Gastrocnemius medialis (tissue), 4 donors: ENCODE data around the gene PELO.

Experiments used
- POLR2A ChIP-seq, 2 donors: fragments of 450-650 bp; IDR thresholded peaks; one replicate each; pipeline ENCODE4 v1.6.1; 2017; ENCODE audit warnings: antibody characterized with exemption in 2 of 2, mild to moderate bottlenecking in 2 of 2, moderate library complexity in 2 of 2
- TF ChIP-seq, protein P1 (sequence below), 5 experiments: fragments of 450-650 bp in 3 of 5; fragments of 200-600 bp in 2 of 5; sonication (generic) in 2 of 5; IDR thresholded peaks in 4 of 5; conservative IDR thresholded peaks in 1 of 5; 1 replicate in 4 of 5; 2 replicates in 1 of 5; pipeline ENCODE4 v1.5.1; 2016 to 2019; ENCODE audit warnings: antibody characterized with exemption in 5 of 5, mild to moderate bottlenecking in 3 of 5, moderate library complexity in 3 of 5

DNA sequence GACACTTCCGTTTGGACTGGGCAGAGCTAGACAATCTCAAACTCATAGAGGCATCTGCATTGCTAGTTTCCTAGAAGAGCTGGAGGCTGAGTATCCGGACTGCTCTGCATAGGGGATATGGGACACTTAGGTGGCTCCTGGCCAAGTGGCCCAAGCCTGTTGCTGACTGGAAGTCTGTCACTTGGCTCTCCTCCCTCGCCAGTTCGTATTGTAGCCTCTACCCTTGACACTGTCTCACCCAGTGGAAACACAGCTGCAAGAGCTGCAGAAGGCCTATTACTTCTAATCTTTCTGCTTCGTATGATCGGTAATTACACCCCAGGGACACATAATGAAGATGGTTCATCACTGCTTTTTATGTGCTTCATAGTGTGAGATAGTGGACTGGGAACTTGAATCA, 34.7 kb downstream of the PELO start:
- TF ChIP-seq, protein P1, sequence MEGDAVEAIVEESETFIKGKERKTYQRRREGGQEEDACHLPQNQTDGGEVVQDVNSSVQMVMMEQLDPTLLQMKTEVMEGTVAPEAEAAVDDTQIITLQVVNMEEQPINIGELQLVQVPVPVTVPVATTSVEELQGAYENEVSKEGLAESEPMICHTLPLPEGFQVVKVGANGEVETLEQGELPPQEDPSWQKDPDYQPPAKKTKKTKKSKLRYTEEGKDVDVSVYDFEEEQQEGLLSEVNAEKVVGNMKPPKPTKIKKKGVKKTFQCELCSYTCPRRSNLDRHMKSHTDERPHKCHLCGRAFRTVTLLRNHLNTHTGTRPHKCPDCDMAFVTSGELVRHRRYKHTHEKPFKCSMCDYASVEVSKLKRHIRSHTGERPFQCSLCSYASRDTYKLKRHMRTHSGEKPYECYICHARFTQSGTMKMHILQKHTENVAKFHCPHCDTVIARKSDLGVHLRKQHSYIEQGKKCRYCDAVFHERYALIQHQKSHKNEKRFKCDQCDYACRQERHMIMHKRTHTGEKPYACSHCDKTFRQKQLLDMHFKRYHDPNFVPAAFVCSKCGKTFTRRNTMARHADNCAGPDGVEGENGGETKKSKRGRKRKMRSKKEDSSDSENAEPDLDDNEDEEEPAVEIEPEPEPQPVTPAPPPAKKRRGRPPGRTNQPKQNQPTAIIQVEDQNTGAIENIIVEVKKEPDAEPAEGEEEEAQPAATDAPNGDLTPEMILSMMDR (IDR thresholded peaks at IDR 0.05 in 4 of 5, conservative IDR thresholded peaks at IDR 0.05 in 1 of 5), result no peak
- no peak for TF ChIP-seq POLR2A (IDR thresholded peaks at IDR 0.05)
